Measurements from ENCODE around the gene EFHD1.
"Not testable (repeated sequence)": the region's sequence is repeated elsewhere in the genome, so short reads cannot be mapped to it uniquely, and the experiment has no call there.

EFHD1 gene

DNA sequence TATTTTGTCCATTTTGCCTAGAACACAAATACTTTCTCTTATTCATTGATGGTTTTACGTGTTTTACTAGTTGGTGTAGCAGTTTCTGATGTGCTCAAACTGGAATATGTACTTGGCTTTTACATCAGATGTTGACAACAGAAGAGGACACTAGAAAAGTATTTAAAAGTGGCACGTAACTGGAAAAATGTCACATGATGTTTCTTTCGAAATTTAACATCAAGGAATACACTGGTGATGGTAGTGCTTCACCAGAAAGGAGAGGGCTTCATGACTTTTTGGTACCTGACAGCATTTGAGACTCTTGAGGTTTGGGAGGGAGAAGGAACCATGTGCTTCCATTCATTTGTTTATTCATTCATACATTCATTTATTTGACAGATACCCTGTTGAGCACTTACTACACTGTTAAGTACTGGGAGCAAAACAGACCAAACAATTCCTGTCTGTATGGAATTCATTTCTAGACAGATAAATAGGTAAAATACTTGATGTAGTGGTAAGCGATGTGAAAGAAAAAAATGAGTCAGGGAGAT is 65.2 kb downstream of the EFHD1 start:
- TF ChIP-seq, protein P1, sequence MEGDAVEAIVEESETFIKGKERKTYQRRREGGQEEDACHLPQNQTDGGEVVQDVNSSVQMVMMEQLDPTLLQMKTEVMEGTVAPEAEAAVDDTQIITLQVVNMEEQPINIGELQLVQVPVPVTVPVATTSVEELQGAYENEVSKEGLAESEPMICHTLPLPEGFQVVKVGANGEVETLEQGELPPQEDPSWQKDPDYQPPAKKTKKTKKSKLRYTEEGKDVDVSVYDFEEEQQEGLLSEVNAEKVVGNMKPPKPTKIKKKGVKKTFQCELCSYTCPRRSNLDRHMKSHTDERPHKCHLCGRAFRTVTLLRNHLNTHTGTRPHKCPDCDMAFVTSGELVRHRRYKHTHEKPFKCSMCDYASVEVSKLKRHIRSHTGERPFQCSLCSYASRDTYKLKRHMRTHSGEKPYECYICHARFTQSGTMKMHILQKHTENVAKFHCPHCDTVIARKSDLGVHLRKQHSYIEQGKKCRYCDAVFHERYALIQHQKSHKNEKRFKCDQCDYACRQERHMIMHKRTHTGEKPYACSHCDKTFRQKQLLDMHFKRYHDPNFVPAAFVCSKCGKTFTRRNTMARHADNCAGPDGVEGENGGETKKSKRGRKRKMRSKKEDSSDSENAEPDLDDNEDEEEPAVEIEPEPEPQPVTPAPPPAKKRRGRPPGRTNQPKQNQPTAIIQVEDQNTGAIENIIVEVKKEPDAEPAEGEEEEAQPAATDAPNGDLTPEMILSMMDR (IDR thresholded peaks at IDR 0.05; ENCODE audit: low read depth, low read length, missing control alignments): no peak
- DNase-seq (ENCODE audit: extremely low read depth, low read depth): no peak
- H3K4me3 ChIP-seq (replicated peaks; ENCODE audit: low read depth, low read length): peak overlapping the region; percentile 98

GRCh38 chr2:232699110-232699509 is 65.7 kb downstream of the EFHD1 start:
- H3K4me3 ChIP-seq (replicated peaks; ENCODE audit: low read depth, low read length): peak overlapping the region; percentile 98
- TF ChIP-seq, protein P1 (IDR thresholded peaks at IDR 0.05; ENCODE audit: low read depth, low read length, missing control alignments): no peak
- DNase-seq (ENCODE audit: extremely low read depth, low read depth): no peak

DNA sequence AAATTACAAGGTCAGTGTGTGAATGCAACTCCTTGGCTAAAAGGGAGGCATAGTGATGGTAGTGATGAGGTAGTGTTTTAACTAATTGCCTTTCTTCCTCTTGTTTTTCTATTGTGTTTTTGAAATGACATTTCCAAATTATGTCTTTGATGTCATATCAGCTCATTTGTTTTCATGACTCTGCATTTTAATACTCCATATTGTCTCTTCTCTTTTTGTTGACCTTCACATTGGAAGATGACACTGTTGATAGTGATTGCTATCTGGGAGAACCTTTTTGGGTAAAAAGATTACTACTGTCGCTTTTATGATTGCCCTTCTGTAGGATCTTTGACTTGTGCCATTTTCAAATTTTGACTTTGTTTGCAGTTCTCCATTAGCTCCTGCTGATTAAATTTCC is 66.8 kb downstream of the EFHD1 start:
- H3K4me3 ChIP-seq (replicated peaks; ENCODE audit: low read depth, low read length): no peak overlapping the region
- DNase-seq (ENCODE audit: extremely low read depth, low read depth): no peak
- TF ChIP-seq, protein P1 (IDR thresholded peaks at IDR 0.05; ENCODE audit: low read depth, low read length, missing control alignments): no peak

DNA sequence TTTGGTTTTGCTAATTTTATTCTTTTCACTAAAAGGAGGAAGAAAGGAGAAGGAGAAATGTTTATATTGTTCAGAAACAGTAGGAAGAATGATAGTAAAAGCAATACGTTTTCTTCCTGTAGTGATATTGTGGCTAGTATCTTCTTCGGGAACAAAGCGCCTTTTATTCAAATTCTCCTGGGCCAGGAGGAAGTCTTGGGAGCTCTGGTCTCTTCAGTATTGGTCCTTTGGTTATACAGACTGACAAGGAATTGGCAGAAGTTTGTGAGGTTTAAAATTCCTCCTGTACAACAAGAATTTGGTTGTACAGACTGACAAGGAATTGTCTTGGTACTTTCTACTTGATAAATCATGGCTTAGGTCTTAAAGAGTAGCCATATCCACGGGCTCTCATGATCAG is 73.7 kb downstream of the EFHD1 start:
- DNase-seq (ENCODE audit: extremely low read depth, low read depth): no peak
- TF ChIP-seq, protein P1 (IDR thresholded peaks at IDR 0.05; ENCODE audit: low read depth, low read length, missing control alignments): no peak
- H3K4me3 ChIP-seq (replicated peaks; ENCODE audit: low read depth, low read length): no peak overlapping the region

DNA sequence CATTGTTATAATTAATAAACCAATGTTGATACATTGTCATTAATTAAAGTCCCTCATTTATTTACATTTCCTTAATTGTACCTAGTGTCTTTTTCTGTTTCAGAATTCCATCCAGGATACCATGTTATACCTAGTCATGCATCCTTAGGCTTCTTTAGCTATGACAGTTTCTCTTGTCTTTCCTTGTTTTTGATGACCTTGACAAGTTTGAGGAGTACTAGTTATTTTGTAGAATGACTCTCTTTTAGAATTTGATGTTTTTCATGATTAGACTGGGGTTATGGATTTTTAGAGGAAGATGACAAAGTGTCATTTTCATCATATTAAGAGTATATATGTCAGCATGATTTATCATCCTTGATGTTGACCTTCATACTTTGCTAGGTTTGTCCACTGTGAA is 80.1 kb downstream of the EFHD1 start:
- DNase-seq (ENCODE audit: extremely low read depth, low read depth): no peak
- TF ChIP-seq, protein P1 (IDR thresholded peaks at IDR 0.05; ENCODE audit: low read depth, low read length, missing control alignments): no peak
- no peak overlapping the region for H3K4me3 ChIP-seq (replicated peaks; ENCODE audit: low read depth, low read length)

DNA sequence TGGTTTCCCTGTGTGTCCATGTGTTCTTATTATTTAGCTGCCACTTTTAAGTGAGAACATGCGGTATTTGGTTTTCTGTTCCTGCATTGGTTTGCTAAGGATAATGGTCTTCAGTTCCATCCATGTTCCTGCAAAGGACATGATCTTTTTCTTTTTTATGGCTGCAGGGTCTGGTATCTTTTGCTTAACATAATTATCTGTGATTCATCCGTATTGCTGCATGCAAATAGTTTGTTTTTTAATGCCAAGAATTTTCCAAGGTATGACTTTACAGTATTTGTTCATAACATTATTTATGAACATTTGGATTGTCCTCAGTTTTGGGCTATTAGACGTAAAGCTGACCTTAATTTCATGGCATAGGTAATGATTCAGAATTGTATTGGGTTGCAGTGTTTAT is 81.6 kb downstream of the EFHD1 start:
- no peak for DNase-seq (ENCODE audit: extremely low read depth, low read depth)
- no peak overlapping the region for H3K4me3 ChIP-seq (replicated peaks; ENCODE audit: low read depth, low read length)

GRCh38 chr2:232720056-232720455 is 86.7 kb downstream of the EFHD1 start:
- not testable (repeated sequence) for DNase-seq (ENCODE audit: extremely low read depth, low read depth); H3K4me3 ChIP-seq (replicated peaks; ENCODE audit: low read depth, low read length)

More for the DNA sequence above, 81.6 kb downstream of the EFHD1 start:
- TF ChIP-seq, protein P1 (IDR thresholded peaks at IDR 0.05; ENCODE audit: low read depth, low read length, missing control alignments): no peak

All from HFF-Myc (cell line).